Caco-2 (cell line): Measurements from ENCODE around the gene CFAP210. TPM values are rescaled to one million over a fixed set of nuclear protein-coding genes. Genes with fewer than 3 reads are reported as not detected.

Experiments
- BruUV-seq: library from RNA; stranded (reverse); fragments of 400-500 nt; replicated peaks from 2 replicates; lab custom pipeline; 2021; lab: Mats Ljungman, UMichigan
- CTCF ChIA-PET: fragments of 300-600 bp; sonication (Branson Sonifier 250); formaldehyde crosslinking; loops from one replicate; lab custom pipeline; 2022; ENCODE audit warnings: antibody characterized with exemption; lab: Charles Lee
- POLR2A ChIA-PET: fragments of 300-600 bp; sonication (Branson Sonifier 250); formaldehyde crosslinking; loops from one replicate; lab custom pipeline; 2022; ENCODE audit warnings: antibody characterized with exemption; lab: Charles Lee
- DNase-seq, 2 experiments: peaks; one replicate each; pipeline versions ENCODE4 v3.0.0 to v3.0.0-alpha.2; 2020 to 2022
- H3K27me3 ChIP-seq: replicated peaks from 2 replicates; pipeline ENCODE4 v1.6.0; 2011; ENCODE audit warnings: low read length; ENCODE audit not compliant: control insufficient read depth, insufficient read depth
- H3K36me3 ChIP-seq: 2 replicates; pipeline ENCODE4 v1.5.1; 2011; ENCODE audit warnings: low read length; ENCODE audit not compliant: control insufficient read depth, insufficient read depth
- H3K4me1 ChIP-seq: fragments of 250-450 bp; sonication (Bioruptor Pico); 2 replicates; pipeline ENCODE4 v1.5.1; 2020; ENCODE audit warnings: mild to moderate bottlenecking
- H3K4me3 ChIP-seq: 2 replicates; pipeline ENCODE4 v1.5.1; 2011; ENCODE audit warnings: low read depth, mild to moderate bottlenecking, control low read depth, low read length
- H3K9me3 ChIP-seq: fragments of 250-450 bp; sonication (Bioruptor Pico); 2 replicates; pipeline ENCODE4 v1.5.1; 2020; ENCODE audit warnings: mild to moderate bottlenecking, moderate library complexity
- H3K27ac Mint-ChIP-seq: one replicate; pipeline ENCODE4 v1.8.0; 2022; ENCODE audit warnings: mixed read lengths; ENCODE audit not compliant: unreplicated experiment
- H3K27me3 Mint-ChIP-seq: one replicate; pipeline ENCODE4 v1.8.0; 2022; ENCODE audit warnings: mixed read lengths; ENCODE audit not compliant: insufficient read depth, unreplicated experiment
- H3K36me3 Mint-ChIP-seq: one replicate; pipeline ENCODE4 v1.8.0; 2022; ENCODE audit warnings: mild to moderate bottlenecking, mixed read lengths; ENCODE audit not compliant: insufficient read depth, unreplicated experiment
- H3K4me1 Mint-ChIP-seq: one replicate; pipeline ENCODE4 v1.8.0; 2022; ENCODE audit warnings: low read depth, mixed read lengths; ENCODE audit not compliant: unreplicated experiment
- H3K4me3 Mint-ChIP-seq: one replicate; pipeline ENCODE4 v1.8.0; 2022; ENCODE audit warnings: mild to moderate bottlenecking, moderate library complexity, mixed read lengths; ENCODE audit not compliant: unreplicated experiment
- H3K9me3 Mint-ChIP-seq: one replicate; pipeline ENCODE4 v1.8.0; 2022; ENCODE audit warnings: mixed read lengths; ENCODE audit not compliant: unreplicated experiment
- intact Hi-C: fragments of 100-400 bp; cut with micrococcal nuclease; formaldehyde crosslinking; loops from one replicate; pipeline ENCODE4 v1.10.0; 2022; ENCODE audit not compliant: unreplicated experiment
- total RNA-seq: library from RNA; stranded (reverse); gene quantifications from 2 replicates; pipeline ENCODE4 v1.2.3, GENCODE V29; 2022
- TF ChIP-seq, protein P1 (sequence below), 2 experiments: fragments of 200-600 bp in 1 of 2; IDR thresholded peaks; 1 replicate in 1 of 2; 2 replicates in 1 of 2; pipeline versions ENCODE4 v1.5.1 to v1.8.0; 2011 to 2022; ENCODE audit warnings: antibody characterized with exemption in 1 of 2, control low read depth in 1 of 2, inconsistent platforms in 1 of 2, low read depth in 1 of 2, low read length in 1 of 2, mild to moderate bottlenecking in 1 of 2, moderate library complexity in 1 of 2; ENCODE audit not compliant: insufficient read depth in 1 of 2, severe bottlenecking in 1 of 2, unreplicated experiment in 1 of 2

CFAP210 gene
- total RNA-seq, 1 experiment from 2014 or later = not detected

DNA sequence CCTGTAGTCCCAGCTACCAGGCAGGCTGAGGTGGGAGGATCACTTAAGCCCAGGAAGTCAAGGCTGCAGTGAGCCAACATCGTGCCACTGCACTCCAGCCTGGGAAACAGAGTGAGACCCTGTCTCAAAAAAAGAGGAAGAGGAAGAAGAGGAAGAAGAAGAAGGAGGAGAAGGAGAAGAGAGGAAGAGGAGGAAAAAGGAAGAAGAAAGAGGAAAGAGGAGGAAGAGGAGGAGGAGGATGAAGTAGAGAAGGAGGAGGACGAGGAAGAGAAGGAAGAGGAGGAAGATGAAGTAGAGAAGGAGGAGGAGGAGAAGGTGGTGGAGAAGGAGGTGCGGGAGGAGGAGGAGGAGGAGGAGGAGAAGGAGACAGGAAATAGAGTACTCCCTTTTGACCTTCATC lies 38.0 kb downstream of the CFAP210 start:
- CTCF ChIA-PET = no interaction called here
- POLR2A ChIA-PET = no interaction called here
- H3K27ac Mint-ChIP-seq = no peak overlapping the region

DNA sequence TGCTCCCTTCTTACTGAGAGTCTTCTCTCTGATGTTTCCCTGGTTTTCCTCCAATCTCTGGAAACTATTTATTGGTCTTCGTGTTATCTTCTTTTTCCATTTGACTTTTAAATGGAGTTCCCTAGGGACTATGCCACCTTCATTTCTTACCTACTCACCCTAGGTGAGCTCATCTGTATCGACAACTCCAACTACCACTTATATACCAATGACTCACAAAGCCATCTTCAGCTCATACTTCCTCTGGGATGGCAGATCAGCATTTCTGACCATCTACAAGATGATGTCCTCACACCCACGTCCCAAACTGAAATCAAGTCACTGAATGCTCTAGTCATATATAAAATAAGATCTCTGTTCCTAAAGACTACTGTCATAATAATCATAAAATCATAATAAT lies 40.6 kb downstream of the CFAP210 start:
- no peak overlapping the region for H3K4me3 ChIP-seq
- Mint-ChIP-seq H3K9me3 (no peaks in the 10 kb centered on the region), H3K4me3 (no peak overlapping the region), H3K36me3 (no peaks in the 10 kb centered on the region), H3K4me1 (peaks cover 10% of the 10 kb centered on the region), H3K27ac (no peak overlapping the region), H3K27me3 (peaks cover 4% of the 10 kb centered on the region)
- H3K9me3 ChIP-seq = no peaks in the 10 kb centered on the region
- POLR2A ChIA-PET = no interaction called here
- H3K27me3 ChIP-seq = no peaks in the 10 kb centered on the region
- TF ChIP-seq, protein P1, sequence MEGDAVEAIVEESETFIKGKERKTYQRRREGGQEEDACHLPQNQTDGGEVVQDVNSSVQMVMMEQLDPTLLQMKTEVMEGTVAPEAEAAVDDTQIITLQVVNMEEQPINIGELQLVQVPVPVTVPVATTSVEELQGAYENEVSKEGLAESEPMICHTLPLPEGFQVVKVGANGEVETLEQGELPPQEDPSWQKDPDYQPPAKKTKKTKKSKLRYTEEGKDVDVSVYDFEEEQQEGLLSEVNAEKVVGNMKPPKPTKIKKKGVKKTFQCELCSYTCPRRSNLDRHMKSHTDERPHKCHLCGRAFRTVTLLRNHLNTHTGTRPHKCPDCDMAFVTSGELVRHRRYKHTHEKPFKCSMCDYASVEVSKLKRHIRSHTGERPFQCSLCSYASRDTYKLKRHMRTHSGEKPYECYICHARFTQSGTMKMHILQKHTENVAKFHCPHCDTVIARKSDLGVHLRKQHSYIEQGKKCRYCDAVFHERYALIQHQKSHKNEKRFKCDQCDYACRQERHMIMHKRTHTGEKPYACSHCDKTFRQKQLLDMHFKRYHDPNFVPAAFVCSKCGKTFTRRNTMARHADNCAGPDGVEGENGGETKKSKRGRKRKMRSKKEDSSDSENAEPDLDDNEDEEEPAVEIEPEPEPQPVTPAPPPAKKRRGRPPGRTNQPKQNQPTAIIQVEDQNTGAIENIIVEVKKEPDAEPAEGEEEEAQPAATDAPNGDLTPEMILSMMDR (IDR thresholded peaks at IDR 0.05; ENCODE audit: insufficient read depth in 1 of 2, low read depth in 1 of 2, low read length in 1 of 2, severe bottlenecking in 1 of 2, unreplicated experiment in 1 of 2) = no peak
- DNase-seq = no peak
- BruUV-seq = no TSS peak
- CTCF ChIA-PET = interaction anchor here (0.9 kb wide), 1 partner anchor 13 kb away, joined by 3 read pairs; no protein-coding TSS in a partner anchor
- H3K4me1 ChIP-seq = no peaks in the 10 kb centered on the region
- intact Hi-C loops = no loop called here
- H3K36me3 ChIP-seq = no peaks in the 10 kb centered on the region

More for the DNA sequence above, 38.0 kb downstream of the CFAP210 start:
- Histone ChIP-seq H3K27me3 (no peaks in the 10 kb centered on the region), H3K36me3 (no peaks in the 10 kb centered on the region), H3K9me3 (no peaks in the 10 kb centered on the region), H3K4me1 (no peaks in the 10 kb centered on the region), H3K4me3 (no peak overlapping the region)
- Mint-ChIP-seq H3K4me1 (peaks cover 10% of the 10 kb centered on the region), H3K9me3 (no peaks in the 10 kb centered on the region), H3K4me3 (no peak overlapping the region), H3K36me3 (no peaks in the 10 kb centered on the region), H3K27me3 (peaks cover 6% of the 10 kb centered on the region)
- TF ChIP-seq, protein P1 (IDR thresholded peaks at IDR 0.05; ENCODE audit: insufficient read depth in 1 of 2, low read depth in 1 of 2, low read length in 1 of 2, severe bottlenecking in 1 of 2, unreplicated experiment in 1 of 2) = no peak
- BruUV-seq = no TSS peak
- intact Hi-C loops = no loop called here
- no peak for DNase-seq

DNA sequence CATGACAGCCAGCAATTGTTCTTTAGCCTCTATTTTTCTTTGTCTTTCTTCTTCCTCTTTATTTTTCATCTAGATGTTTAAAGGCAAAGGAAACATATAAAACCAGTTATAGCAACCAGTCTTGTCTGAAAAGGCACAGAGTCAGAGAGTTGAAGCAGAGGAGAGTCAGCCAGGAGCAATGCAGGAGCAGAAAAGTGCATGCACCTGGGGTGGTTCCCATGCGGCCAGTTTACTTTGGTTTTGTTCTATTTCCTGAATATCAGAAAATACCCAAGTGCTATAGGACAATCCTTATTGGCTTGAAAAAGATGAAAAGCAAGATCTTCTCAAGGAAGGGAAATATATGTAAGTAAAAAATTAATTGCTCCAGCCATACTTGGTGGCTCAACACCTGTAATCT lies 44.9 kb downstream of the CFAP210 start:
- H3K4me3 ChIP-seq = no peak overlapping the region
- intact Hi-C loops = no loop called here
- no peaks in the 10 kb centered on the region for H3K4me1 ChIP-seq
- Mint-ChIP-seq H3K4me1 (peaks cover 10% of the 10 kb centered on the region), H3K27ac (no peak overlapping the region), H3K9me3 (no peaks in the 10 kb centered on the region), H3K36me3 (no peaks in the 10 kb centered on the region), H3K4me3 (no peak overlapping the region), H3K27me3 (no peaks in the 10 kb centered on the region)
- DNase-seq = no peak
- TF ChIP-seq, protein P1 (IDR thresholded peaks at IDR 0.05; ENCODE audit: insufficient read depth in 1 of 2, low read depth in 1 of 2, low read length in 1 of 2, severe bottlenecking in 1 of 2, unreplicated experiment in 1 of 2) = no peak
- BruUV-seq = no TSS peak
- no peaks in the 10 kb centered on the region for H3K27me3 ChIP-seq
- no peaks in the 10 kb centered on the region for H3K9me3 ChIP-seq
- ChIA-PET POLR2A (no interaction called here), CTCF (no interaction called here)
- no peaks in the 10 kb centered on the region for H3K36me3 ChIP-seq
